B cell (primary cell): Measurements from ENCODE around the gene LSM4.

Experiments used
- CTCF ChIP-seq: fragments of 200-600 bp; IDR thresholded peaks from one replicate; pipeline ENCODE4 v1.8.0; 2022; ENCODE audit warnings: antibody characterized with exemption, mild to moderate bottlenecking
- EZH2 ChIP-seq: IDR thresholded peaks from 2 replicates; pipeline ENCODE4 v1.6.1; 2012; ENCODE audit warnings: borderline replicate concordance, low read depth, mild to moderate bottlenecking, moderate library complexity, low read length; ENCODE audit not compliant: insufficient read depth, poor library complexity, severe bottlenecking

GRCh38 chr19:18313398-18313797 lies 9.5 kb downstream of the LSM4 start:
- TF ChIP-seq CTCF (no peak), EZH2 (no peak)
